GM12801 (cell line): ENCODE measurements around the gene DTNB.

Source experiments
- CTCF ChIP-seq: IDR thresholded peaks from one replicate; pipeline ENCODE4 v1.5.1; 2011; ENCODE audit warnings: control low read depth; ENCODE audit not compliant: insufficient read length; ENCODE audit errors: extremely low read depth

DTNB gene

GRCh38 chr2:25446122-25446521 is 227.3 kb downstream of the DTNB start:
- TF ChIP-seq CTCF: no peak

GRCh38 chr2:25445464-25445863 is 227.9 kb downstream of the DTNB start:
- no peak for TF ChIP-seq CTCF

- no peak for TF ChIP-seq CTCF
Measured at GRCh38 chr2:25444608-25445270, 228.6 kb downstream of the DTNB start.

GRCh38 chr2:25443766-25444165 is 229.6 kb downstream of the DTNB start:
- TF ChIP-seq CTCF: no peak

- no peak for TF ChIP-seq CTCF
Measured at GRCh38 chr2:25441353-25441752, 232.0 kb downstream of the DTNB start.

GRCh38 chr2:25438793-25439192 is 234.6 kb downstream of the DTNB start:
- TF ChIP-seq CTCF: no peak

GRCh38 chr2:25437881-25438662 is 235.3 kb downstream of the DTNB start:
- no peak for TF ChIP-seq CTCF
